Measurements from ENCODE around the gene FAF1.

GRCh38 chr1:50859657-50860056 is 100.4 kb downstream of the FAF1 start:
- TF ChIP-seq, protein P1, sequence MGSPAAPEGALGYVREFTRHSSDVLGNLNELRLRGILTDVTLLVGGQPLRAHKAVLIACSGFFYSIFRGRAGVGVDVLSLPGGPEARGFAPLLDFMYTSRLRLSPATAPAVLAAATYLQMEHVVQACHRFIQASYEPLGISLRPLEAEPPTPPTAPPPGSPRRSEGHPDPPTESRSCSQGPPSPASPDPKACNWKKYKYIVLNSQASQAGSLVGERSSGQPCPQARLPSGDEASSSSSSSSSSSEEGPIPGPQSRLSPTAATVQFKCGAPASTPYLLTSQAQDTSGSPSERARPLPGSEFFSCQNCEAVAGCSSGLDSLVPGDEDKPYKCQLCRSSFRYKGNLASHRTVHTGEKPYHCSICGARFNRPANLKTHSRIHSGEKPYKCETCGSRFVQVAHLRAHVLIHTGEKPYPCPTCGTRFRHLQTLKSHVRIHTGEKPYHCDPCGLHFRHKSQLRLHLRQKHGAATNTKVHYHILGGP (tag by site-specific recombination; IDR thresholded peaks at IDR 0.05): no peak
- no peak for TF ChIP-seq CTCF (tag by site-specific recombination; IDR thresholded peaks at IDR 0.05)
- no peak for TF ChIP-seq ZNF10 (tag by site-specific recombination; IDR thresholded peaks at IDR 0.05)
- no peak for TF ChIP-seq ZNF670 (tag by site-specific recombination; IDR thresholded peaks at IDR 0.05; ENCODE audit: low read depth)
- TF ChIP-seq ZFP37 (tag by site-specific recombination; IDR thresholded peaks at IDR 0.05): no peak
- TF ChIP-seq ZNF658 (tag by site-specific recombination; IDR thresholded peaks at IDR 0.05): no peak
- no peak for TF ChIP-seq ZNF624 (tag by site-specific recombination; IDR thresholded peaks at IDR 0.05)
- TF ChIP-seq ZNF777 (tag by site-specific recombination; IDR thresholded peaks at IDR 0.05; ENCODE audit: borderline replicate concordance): no peak
- TF ChIP-seq RBAK (tag by site-specific recombination; IDR thresholded peaks at IDR 0.05): no peak
- peak; percentile 45 for TF ChIP-seq SETDB1 (IDR thresholded peaks at IDR 0.05; ENCODE audit: insufficient read length, low read length)

Data from HEK293 (cell line).